Testis (tissue), 2 donors: ENCODE measurements around the gene GARNL3.

Source experiments
- CTCF ChIP-seq, 3 experiments: fragments of 450-650 bp in 2 of 3; fragments of 200-600 bp in 1 of 3; sonication (generic) in 1 of 3; IDR thresholded peaks; one replicate each; pipeline ENCODE4 v1.5.1; 2016 to 2019; ENCODE audit warnings: antibody characterized with exemption in 3 of 3, mild to moderate bottlenecking in 2 of 3, moderate library complexity in 1 of 3
- POLR2A ChIP-seq: fragments of 450-650 bp; IDR thresholded peaks from one replicate; pipeline ENCODE4 v1.6.1; 2017; ENCODE audit warnings: antibody characterized with exemption, mild to moderate bottlenecking, moderate library complexity

GRCh38 chr9:127369428-127369827 lies 104.9 kb downstream of the GARNL3 start:
- no peak for TF ChIP-seq CTCF (IDR thresholded peaks at IDR 0.05)
- no peak for TF ChIP-seq POLR2A
